Immature natural killer cell (primary cell): Measurements from ENCODE around the gene ELANE. TPM values are rescaled to one million over a fixed set of nuclear protein-coding genes. Genes with fewer than 3 reads are reported as not detected.

Source experiments
- DNase-seq, 3 donors: peaks; one replicate each; pipeline ENCODE4 v3.0.0; 2022; ENCODE audit warnings: mixed read lengths in 1 of 3
- H3K27ac Mint-ChIP-seq, 6 donors: one replicate each; pipeline ENCODE4 v1.8.0; 2020; ENCODE audit warnings: mixed read lengths in 6 of 6, mild to moderate bottlenecking in 5 of 6, inconsistent platforms in 4 of 6, moderate library complexity in 3 of 6
- H3K27me3 Mint-ChIP-seq, 3 donors: one replicate each; pipeline ENCODE4 v1.8.0; 2020 to 2021; ENCODE audit warnings: low read depth in 3 of 3, mild to moderate bottlenecking in 3 of 3, mixed read lengths in 3 of 3, moderate library complexity in 3 of 3, inconsistent platforms in 1 of 3
- H3K36me3 Mint-ChIP-seq, 3 donors: one replicate each; pipeline ENCODE4 v1.8.0; 2020; ENCODE audit warnings: mixed read lengths in 3 of 3, inconsistent platforms in 2 of 3, mild to moderate bottlenecking in 2 of 3
- H3K4me1 Mint-ChIP-seq, 2 donors: one replicate each; pipeline ENCODE4 v1.8.0; 2020; ENCODE audit warnings: inconsistent platforms in 2 of 2, mild to moderate bottlenecking in 2 of 2, mixed read lengths in 2 of 2, moderate library complexity in 1 of 2
- H3K4me3 Mint-ChIP-seq, 5 donors: one replicate each; pipeline ENCODE4 v1.8.0; 2020; ENCODE audit warnings: mild to moderate bottlenecking in 5 of 5, mixed read lengths in 5 of 5, inconsistent platforms in 3 of 5, moderate library complexity in 3 of 5
- H3K9me3 Mint-ChIP-seq, 6 donors: one replicate each; pipeline ENCODE4 v1.8.0; 2020; ENCODE audit warnings: mild to moderate bottlenecking in 6 of 6, mixed read lengths in 6 of 6, inconsistent platforms in 4 of 6, moderate library complexity in 3 of 6
- polyA plus RNA-seq, 3 donors: library from polyadenylated mRNA; unstranded; fragments of 300-500 nt; fragmentation: Illumina TruSeq; gene quantifications; one replicate each; pipeline ENCODE4 v1.2.3, GENCODE V29; 2021

The ELANE gene
- polyA plus RNA-seq, 3 donors from 2014 or later, result not detected

- H3K27ac Mint-ChIP-seq, result no peak overlapping the region
- peaks cover 4% of the 10 kb centered on the region in 3 donors for H3K36me3 Mint-ChIP-seq
These were observed 16.5 kb downstream of the ELANE start for GRCh38 chr19:868458-869244.

GRCh38 chr19:869245-870177 is 17.4 kb downstream of the ELANE start:
- no peaks in the 10 kb centered on the region for H3K9me3 Mint-ChIP-seq
- peaks cover 4% of the 10 kb centered on the region in 3 donors for H3K36me3 Mint-ChIP-seq

More at GRCh38 chr19:868458-869244, 16.5 kb downstream of the ELANE start:
- peaks cover 4 to 17% of the 10 kb centered on the region in 2 donors for H3K4me1 Mint-ChIP-seq
- H3K9me3 Mint-ChIP-seq, result no peaks in the 10 kb centered on the region
- H3K27me3 Mint-ChIP-seq, result peaks cover 5 to 14% (median 10%) of the 10 kb centered on the region in 3 donors
- H3K4me3 Mint-ChIP-seq, result no peak overlapping the region
- no peak for DNase-seq

GRCh38 chr19:870314-870713 is 18.2 kb downstream of the ELANE start:
- DNase-seq, result no peak
- Mint-ChIP-seq H3K27ac (peak overlapping the region in 1 of 6 donors; percentile 65), H3K4me3 (no peak overlapping the region)

More at GRCh38 chr19:869245-870177, 17.4 kb downstream of the ELANE start:
- Mint-ChIP-seq H3K4me3 (no peak overlapping the region), H3K27me3 (peaks cover 3 to 11% (median 8%) of the 10 kb centered on the region in 3 donors), H3K4me1 (peaks cover 0 to 13% of the 10 kb centered on the region in 2 donors), H3K27ac (peak overlapping the region in 2 of 6 donors; percentile 35 to 60)
- DNase-seq, result no peak

GRCh38 chr19:870963-871401 is 18.9 kb downstream of the ELANE start:
- Mint-ChIP-seq H3K36me3 (peaks cover 4 to 5% (median 4%) of the 10 kb centered on the region in 3 donors), H3K4me1 (peaks cover 0 to 13% of the 10 kb centered on the region in 2 donors), H3K9me3 (no peaks in the 10 kb centered on the region), H3K4me3 (no peak overlapping the region), H3K27ac (no peak overlapping the region), H3K27me3 (peaks cover 3 to 11% (median 8%) of the 10 kb centered on the region in 3 donors)
- DNase-seq, result no peak

More at GRCh38 chr19:870314-870713, 18.2 kb downstream of the ELANE start:
- Mint-ChIP-seq H3K27me3 (peaks cover 3 to 11% (median 8%) of the 10 kb centered on the region in 3 donors), H3K9me3 (no peaks in the 10 kb centered on the region), H3K4me1 (peaks cover 0 to 13% of the 10 kb centered on the region in 2 donors), H3K36me3 (peaks cover 4% of the 10 kb centered on the region in 3 donors)

GRCh38 chr19:871446-872265 is 19.6 kb downstream of the ELANE start:
- Mint-ChIP-seq H3K9me3 (no peaks in the 10 kb centered on the region), H3K27ac (peak overlapping the region in 3 of 6 donors; percentile 30 to 64 (median 61)), H3K4me3 (no peak overlapping the region), H3K36me3 (peaks cover 4 to 8% (median 4%) of the 10 kb centered on the region in 3 donors), H3K27me3 (peaks cover 3 to 11% (median 8%) of the 10 kb centered on the region in 3 donors), H3K4me1 (peaks cover 0 to 13% of the 10 kb centered on the region in 2 donors)
- DNase-seq, result peak in 1 of 3 donors; percentile 33

- H3K36me3 Mint-ChIP-seq, result peaks cover 2 to 7% (median 3%) of the 10 kb centered on the region in 3 donors
- peak in 2 of 3 donors; percentile 67 to 71 for DNase-seq
These were observed 20.3 kb downstream of the ELANE start for GRCh38 chr19:872266-872951.

GRCh38 chr19:873084-873483 is 21.0 kb downstream of the ELANE start:
- Mint-ChIP-seq H3K27ac (peak overlapping the region in 3 of 6 donors; percentile 64 to 81 (median 73)), H3K9me3 (no peaks in the 10 kb centered on the region), H3K27me3 (peaks cover 3 to 11% (median 8%) of the 10 kb centered on the region in 3 donors), H3K4me1 (peaks cover 0 to 13% of the 10 kb centered on the region in 2 donors), H3K36me3 (peaks cover 0 to 4% (median 0%) of the 10 kb centered on the region in 3 donors), H3K4me3 (peak overlapping the region in 3 of 5 donors; percentile 54 to 72 (median 70))
- peak in 2 of 3 donors; percentile 64 to 69 for DNase-seq

More at GRCh38 chr19:872266-872951, 20.3 kb downstream of the ELANE start:
- H3K4me3 Mint-ChIP-seq, result peak overlapping the region in 4 of 5 donors; percentile 35 to 70 (median 69)
- H3K27me3 Mint-ChIP-seq, result peaks cover 3 to 11% (median 8%) of the 10 kb centered on the region in 3 donors
- no peaks in the 10 kb centered on the region for H3K9me3 Mint-ChIP-seq
- peak overlapping the region in 4 of 6 donors; percentile 17 to 78 (median 63) for H3K27ac Mint-ChIP-seq
- H3K4me1 Mint-ChIP-seq, result peaks cover 0 to 13% of the 10 kb centered on the region in 2 donors

- DNase-seq, result no peak
- peaks cover 3 to 11% (median 8%) of the 10 kb centered on the region in 3 donors for H3K27me3 Mint-ChIP-seq
- peaks cover 0 to 13% of the 10 kb centered on the region in 2 donors for H3K4me1 Mint-ChIP-seq
- no peak overlapping the region for H3K27ac Mint-ChIP-seq
- H3K36me3 Mint-ChIP-seq, result peaks cover 0 to 4% (median 0%) of the 10 kb centered on the region in 3 donors
- no peaks in the 10 kb centered on the region for H3K9me3 Mint-ChIP-seq
- H3K4me3 Mint-ChIP-seq, result no peak overlapping the region
These were observed 21.5 kb downstream of the ELANE start for GRCh38 chr19:873561-874041.

GRCh38 chr19:875265-875879 is 23.3 kb downstream of the ELANE start:
- Mint-ChIP-seq H3K27ac (peak overlapping the region in 1 of 6 donors; percentile 16), H3K9me3 (no peaks in the 10 kb centered on the region), H3K36me3 (peaks cover 0 to 9% (median 0%) of the 10 kb centered on the region in 3 donors)

GRCh38 chr19:876089-876488 is 24.0 kb downstream of the ELANE start:
- Mint-ChIP-seq H3K4me3 (no peak overlapping the region), H3K9me3 (no peaks in the 10 kb centered on the region), H3K4me1 (peaks cover 0 to 13% of the 10 kb centered on the region in 2 donors), H3K36me3 (peaks cover 0 to 9% (median 0%) of the 10 kb centered on the region in 3 donors), H3K27me3 (peaks cover 2 to 9% (median 6%) of the 10 kb centered on the region in 3 donors), H3K27ac (no peak overlapping the region)
- DNase-seq, result no peak

More at GRCh38 chr19:875265-875879, 23.3 kb downstream of the ELANE start:
- no peak overlapping the region for H3K4me3 Mint-ChIP-seq
- peaks cover 2 to 10% (median 6%) of the 10 kb centered on the region in 3 donors for H3K27me3 Mint-ChIP-seq
- no peak for DNase-seq
- H3K4me1 Mint-ChIP-seq, result peaks cover 0 to 13% of the 10 kb centered on the region in 2 donors

GRCh38 chr19:876780-877314 is 24.7 kb downstream of the ELANE start:
- H3K36me3 Mint-ChIP-seq, result peaks cover 0 to 9% (median 0%) of the 10 kb centered on the region in 3 donors
- no peak overlapping the region for H3K27ac Mint-ChIP-seq
- no peaks in the 10 kb centered on the region for H3K9me3 Mint-ChIP-seq
- H3K4me1 Mint-ChIP-seq, result peaks cover 0 to 13% of the 10 kb centered on the region in 2 donors
- no peak overlapping the region for H3K4me3 Mint-ChIP-seq
- peaks cover 0 to 7% (median 5%) of the 10 kb centered on the region in 3 donors for H3K27me3 Mint-ChIP-seq
- DNase-seq, result no peak
